Trophoblast cell (in vitro differentiated cells and primary cell): ENCODE data around the gene HYCC1.

Experiments used
- DNase-seq, 2 donors: peaks; one replicate each; pipeline ENCODE4 v3.0.0-alpha.2; 2016
- H2AFZ ChIP-seq: 2 replicates; pipeline ENCODE4 v1.6.1; 2013; ENCODE audit warnings: low read length, moderate library complexity, mild to moderate bottlenecking; ENCODE audit not compliant: insufficient read depth, poor library complexity
- H2AK5ac ChIP-seq: 2 replicates; pipeline ENCODE4 v1.6.1; 2013; ENCODE audit warnings: mild to moderate bottlenecking, low read length
- H2BK120ac ChIP-seq: 2 replicates; pipeline ENCODE4 v1.6.1; 2013; ENCODE audit warnings: low read length, mild to moderate bottlenecking, moderate library complexity; ENCODE audit not compliant: insufficient read depth, poor library complexity
- H2BK12ac ChIP-seq: 2 replicates; pipeline ENCODE4 v1.6.1; 2013; ENCODE audit warnings: mild to moderate bottlenecking, low read length, moderate library complexity
- H2BK5ac ChIP-seq: 2 replicates; pipeline ENCODE4 v1.6.1; 2013; ENCODE audit warnings: low read length, low read depth, moderate library complexity, mild to moderate bottlenecking; ENCODE audit not compliant: poor library complexity
- H3K14ac ChIP-seq: 2 replicates; pipeline ENCODE4 v1.6.1; 2013; ENCODE audit warnings: mild to moderate bottlenecking, low read length
- H3K18ac ChIP-seq: 2 replicates; pipeline ENCODE4 v1.6.1; 2013; ENCODE audit warnings: mild to moderate bottlenecking, low read length
- H3K23ac ChIP-seq: 2 replicates; pipeline ENCODE4 v1.6.1; 2013; ENCODE audit warnings: low read length
- H3K27ac ChIP-seq: 2 replicates; pipeline ENCODE4 v1.5.1; 2013; ENCODE audit warnings: low read depth, mild to moderate bottlenecking, inconsistent platforms, low read length, moderate library complexity
- H3K27me3 ChIP-seq: 2 replicates; pipeline ENCODE4 v1.6.1; 2013; ENCODE audit warnings: inconsistent platforms, mild to moderate bottlenecking, low read length, moderate library complexity; ENCODE audit not compliant: insufficient read depth
- H3K36me3 ChIP-seq, 2 experiments: 1 replicate in 1 of 2; 2 replicates in 1 of 2; pipeline ENCODE4 v1.6.1; 2013; ENCODE audit warnings: low read length in 2 of 2, mild to moderate bottlenecking in 2 of 2, moderate library complexity in 1 of 2; ENCODE audit not compliant: insufficient read depth in 2 of 2, control insufficient read depth in 1 of 2
- H3K4ac ChIP-seq: 2 replicates; pipeline ENCODE4 v1.6.1; 2013; ENCODE audit warnings: low read depth, mild to moderate bottlenecking, low read length, moderate library complexity
- H3K4me1 ChIP-seq, 2 experiments: 1 replicate in 1 of 2; 2 replicates in 1 of 2; pipeline ENCODE4 v1.6.1; 2013; ENCODE audit warnings: low read length in 2 of 2, mild to moderate bottlenecking in 2 of 2, moderate library complexity in 1 of 2; ENCODE audit not compliant: insufficient read depth in 2 of 2, control insufficient read depth in 1 of 2
- H3K4me2 ChIP-seq: 2 replicates; pipeline ENCODE4 v1.6.1; 2013; ENCODE audit warnings: inconsistent platforms, mild to moderate bottlenecking, low read length, moderate library complexity
- H3K4me3 ChIP-seq: 2 replicates; pipeline ENCODE4 v1.5.1; 2013; ENCODE audit warnings: mild to moderate bottlenecking, low read depth, low read length, inconsistent platforms
- H3K79me1 ChIP-seq: one replicate; pipeline ENCODE4 v1.6.1; 2013; ENCODE audit warnings: low read length
- H3K79me2 ChIP-seq: 2 replicates; pipeline ENCODE4 v1.6.1; 2013; ENCODE audit warnings: low read length, mild to moderate bottlenecking; ENCODE audit not compliant: control insufficient read depth, insufficient read depth, poor library complexity
- H3K9ac ChIP-seq: 2 replicates; pipeline ENCODE4 v1.6.1; 2013; ENCODE audit warnings: mild to moderate bottlenecking, low read length
- H3K9me3 ChIP-seq: 2 replicates; pipeline ENCODE4 v1.6.1; 2013; ENCODE audit warnings: low read depth, mild to moderate bottlenecking, control low read depth, inconsistent platforms, low read length; ENCODE audit not compliant: insufficient read depth
- H4K12ac ChIP-seq: 2 replicates; pipeline ENCODE4 v1.6.1; 2013; ENCODE audit warnings: low read depth, mild to moderate bottlenecking, low read length, moderate library complexity
- H4K8ac ChIP-seq: 2 replicates; pipeline ENCODE4 v1.6.1; 2013; ENCODE audit warnings: low read depth, mild to moderate bottlenecking, low read length, moderate library complexity
- H4K91ac ChIP-seq: one replicate; pipeline ENCODE4 v1.6.1; 2013; ENCODE audit warnings: low read depth, mild to moderate bottlenecking, low read length, moderate library complexity
- WGBS: extraction: QIAGEN DNeasy Blood & Tissue Kit; methylation state at CpG from one replicate; pipeline ENCODE4 v1.1.7; 2013; ENCODE audit warnings: missing lambda C conversion rate; ENCODE audit not compliant: insufficient read length, insufficient coverage; ENCODE audit errors: extremely low coverage; 5-methylcytosine and 5-hydroxymethylcytosine counted together

HYCC1 gene

DNA sequence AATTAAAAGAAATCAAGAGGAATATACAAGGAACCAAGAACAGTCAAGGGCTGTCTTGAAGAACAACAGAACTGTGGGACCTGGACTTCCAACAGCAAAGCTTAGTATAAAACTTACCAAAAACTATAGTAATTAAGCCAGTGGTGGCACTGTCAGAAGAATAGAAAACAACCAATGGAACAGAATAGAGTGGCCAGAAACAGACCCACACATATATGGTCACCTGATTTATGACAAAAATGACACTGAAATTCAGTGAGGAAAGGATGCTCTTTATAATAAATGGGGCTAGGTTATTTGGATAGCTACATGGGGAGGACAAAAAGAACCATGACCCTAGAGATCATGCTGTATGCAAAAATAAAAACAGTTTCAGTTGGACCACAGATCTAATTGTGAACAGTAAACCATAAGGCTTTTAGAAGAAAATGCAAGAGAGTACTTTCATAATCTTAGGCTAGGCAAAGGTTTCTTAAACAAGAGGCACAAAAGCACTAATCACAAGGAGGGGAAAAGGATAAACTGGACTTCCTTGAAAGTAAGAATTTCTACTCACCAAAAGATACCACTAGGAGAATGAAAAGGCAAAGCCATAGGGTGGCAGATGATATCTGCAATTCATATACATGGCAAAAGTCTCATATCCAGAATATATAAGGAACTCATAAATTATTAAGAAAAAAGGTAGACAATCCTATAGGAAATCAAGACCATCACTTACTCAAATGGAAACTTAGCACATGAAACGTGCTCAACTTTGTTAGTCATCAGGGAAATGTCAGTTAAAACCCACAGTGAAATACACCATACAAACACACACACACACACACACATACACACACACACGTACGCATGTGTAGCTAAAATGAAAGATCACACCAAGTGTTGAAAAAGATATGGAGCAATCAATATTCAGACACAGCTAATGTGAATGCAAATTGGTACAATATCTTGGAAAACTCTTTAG, 20.8 kb downstream of the HYCC1 start:
- Histone ChIP-seq H3K14ac (no peak overlapping the region), H4K91ac (no peak overlapping the region), H2AFZ (no peak overlapping the region), H3K18ac (no peak overlapping the region), H3K27ac (no peak overlapping the region), H3K4me3 (no peak overlapping the region), H2BK120ac (no peak overlapping the region), H2BK12ac (no peak overlapping the region), H3K79me1 (no peaks in the 10 kb centered on the region), H3K23ac (no peak overlapping the region), H3K4ac (no peak overlapping the region), H4K12ac (no peak overlapping the region), H3K79me2 (no peaks in the 10 kb centered on the region), H2BK5ac (no peak overlapping the region), H3K9ac (no peak overlapping the region), H3K4me2 (no peak overlapping the region), H2AK5ac (no peak overlapping the region), H3K9me3 (no peaks in the 10 kb centered on the region), H3K36me3 (no peaks in the 10 kb centered on the region), H3K4me1 (no peaks in the 10 kb centered on the region), H4K8ac (no peak overlapping the region), H3K27me3 (no peaks in the 10 kb centered on the region)
- WGBS: no CpG with 5 or more reads among the region's 3 CpGs
- no peak for DNase-seq

DNA sequence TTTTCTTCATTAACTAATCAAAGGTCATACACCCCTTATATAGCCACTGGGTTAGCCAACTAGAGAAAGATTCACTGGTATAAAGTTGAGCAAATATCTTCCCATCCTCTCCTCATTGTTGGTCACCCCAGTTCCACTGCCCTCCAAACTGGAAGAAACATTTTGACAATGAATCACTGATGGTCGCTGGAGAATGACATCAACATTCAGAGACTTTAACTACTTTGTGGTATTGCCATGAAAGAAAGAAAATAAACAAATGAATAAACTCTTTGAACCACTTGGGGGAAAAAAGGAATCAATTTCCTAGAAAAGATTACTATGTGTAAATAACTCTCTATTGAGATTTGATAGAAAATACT, 23.4 kb downstream of the HYCC1 start:
- no peak overlapping the region for H2BK120ac ChIP-seq
- H2BK12ac ChIP-seq: no peak overlapping the region
- no peak overlapping the region for H4K8ac ChIP-seq
- H3K4me1 ChIP-seq: no peaks in the 10 kb centered on the region
- no peak overlapping the region for H3K4me3 ChIP-seq
- H3K79me1 ChIP-seq: no peaks in the 10 kb centered on the region
- H3K9ac ChIP-seq: no peak overlapping the region
- H3K27ac ChIP-seq: no peak overlapping the region
- no peaks in the 10 kb centered on the region for H3K79me2 ChIP-seq
- no peaks in the 10 kb centered on the region for H3K36me3 ChIP-seq
- no peak overlapping the region for H3K18ac ChIP-seq
- no peak overlapping the region for H2AFZ ChIP-seq
- no peak overlapping the region for H2BK5ac ChIP-seq
- no peak for DNase-seq
- H4K12ac ChIP-seq: no peak overlapping the region
- no peak overlapping the region for H3K14ac ChIP-seq
- H2AK5ac ChIP-seq: no peak overlapping the region
- H3K27me3 ChIP-seq: no peaks in the 10 kb centered on the region
- H3K23ac ChIP-seq: no peak overlapping the region
- H3K4me2 ChIP-seq: no peak overlapping the region
- no peak overlapping the region for H3K4ac ChIP-seq
- H3K9me3 ChIP-seq: no peaks in the 10 kb centered on the region
- no CpG with 5 or more reads among the region's 1 CpG for whole genome bisulfite sequencing
- H4K91ac ChIP-seq: no peak overlapping the region

- Histone ChIP-seq H3K18ac (no peak overlapping the region), H3K4me2 (no peak overlapping the region), H4K12ac (no peak overlapping the region), H4K8ac (no peak overlapping the region), H3K27ac (no peak overlapping the region), H3K27me3 (no peaks in the 10 kb centered on the region), H3K23ac (no peak overlapping the region), H3K9me3 (no peaks in the 10 kb centered on the region), H4K91ac (no peak overlapping the region), H3K36me3 (no peaks in the 10 kb centered on the region), H2BK5ac (no peak overlapping the region), H3K4ac (no peak overlapping the region), H3K14ac (no peak overlapping the region), H3K9ac (no peak overlapping the region), H3K79me2 (no peaks in the 10 kb centered on the region), H2BK120ac (no peak overlapping the region), H3K79me1 (no peaks in the 10 kb centered on the region), H3K4me1 (no peaks in the 10 kb centered on the region), H2AFZ (no peak overlapping the region), H2BK12ac (no peak overlapping the region), H3K4me3 (no peak overlapping the region), H2AK5ac (no peak overlapping the region)
- DNase-seq: no peak
- no CpG with 5 or more reads among the region's 3 CpGs for WGBS
These were observed 24.0 kb downstream of the HYCC1 start for GRCh38 chr7:22989643-22990587.

- no peaks in the 10 kb centered on the region for H3K79me2 ChIP-seq
- H3K27ac ChIP-seq: no peak overlapping the region
- no peak overlapping the region for H2BK12ac ChIP-seq
- no peaks in the 10 kb centered on the region for H3K79me1 ChIP-seq
- no peak overlapping the region for H2AK5ac ChIP-seq
- no peak overlapping the region for H3K18ac ChIP-seq
- no peaks in the 10 kb centered on the region for H3K27me3 ChIP-seq
- no peak overlapping the region for H2BK120ac ChIP-seq
- H4K12ac ChIP-seq: no peak overlapping the region
- no peak overlapping the region for H3K9ac ChIP-seq
- no peak overlapping the region for H3K4me2 ChIP-seq
- H3K36me3 ChIP-seq: no peaks in the 10 kb centered on the region
- peaks cover 0 to 5% of the 10 kb centered on the region in 2 experiments for H3K4me1 ChIP-seq
- H3K9me3 ChIP-seq: no peaks in the 10 kb centered on the region
- no peak overlapping the region for H2AFZ ChIP-seq
- H3K4me3 ChIP-seq: no peak overlapping the region
- H4K8ac ChIP-seq: no peak overlapping the region
- no peak overlapping the region for H4K91ac ChIP-seq
- no peak overlapping the region for H3K14ac ChIP-seq
- peak in 1 of 2 donors; percentile 50 for DNase-seq
- no peak overlapping the region for H3K23ac ChIP-seq
- no peak overlapping the region for H3K4ac ChIP-seq
- no CpG with 5 or more reads among the region's 5 CpGs for WGBS
- no peak overlapping the region for H2BK5ac ChIP-seq
These were observed 28.5 kb downstream of the HYCC1 start for GRCh38 chr7:22985436-22985835.
